SHP77 treated with DMSO at 0.1 percent for 48 hours (cell line): ENCODE measurements around the gene C16orf89.

Experiments used
- DNase-seq: peaks from one replicate; lab custom pipeline; 2025; lab: John Stamatoyannopoulos, UW

Gene C16orf89

GRCh38 chr16:5003828-5004227 is 61.9 kb downstream of the C16orf89 start:
- no peak for DNase-seq

DNA sequence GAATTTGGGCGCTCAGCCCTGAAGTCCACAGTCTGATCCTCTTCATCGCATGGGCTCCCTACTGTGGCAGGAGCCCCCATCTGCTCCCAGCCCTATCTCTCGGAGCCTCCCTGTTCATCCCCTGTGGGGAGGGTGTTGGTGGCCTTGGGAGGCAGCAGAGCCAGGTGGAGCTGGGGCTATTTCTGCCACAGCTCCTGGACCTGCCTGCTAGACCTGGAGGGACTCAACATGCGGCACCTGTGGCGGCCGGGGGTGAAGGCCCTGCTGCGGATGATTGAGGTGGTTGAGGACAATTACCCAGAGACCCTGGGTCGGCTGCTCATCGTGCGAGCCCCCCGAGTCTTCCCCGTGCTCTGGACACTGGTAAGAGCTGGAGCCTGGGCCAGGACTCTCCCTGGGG is 62.5 kb downstream of the C16orf89 start:
- DNase-seq: no peak

GRCh38 chr16:5002699-5003143 is 63.0 kb downstream of the C16orf89 start:
- DNase-seq: no peak

- no peak for DNase-seq
Observed at GRCh38 chr16:5001986-5002385, 63.8 kb downstream of the C16orf89 start.

DNA sequence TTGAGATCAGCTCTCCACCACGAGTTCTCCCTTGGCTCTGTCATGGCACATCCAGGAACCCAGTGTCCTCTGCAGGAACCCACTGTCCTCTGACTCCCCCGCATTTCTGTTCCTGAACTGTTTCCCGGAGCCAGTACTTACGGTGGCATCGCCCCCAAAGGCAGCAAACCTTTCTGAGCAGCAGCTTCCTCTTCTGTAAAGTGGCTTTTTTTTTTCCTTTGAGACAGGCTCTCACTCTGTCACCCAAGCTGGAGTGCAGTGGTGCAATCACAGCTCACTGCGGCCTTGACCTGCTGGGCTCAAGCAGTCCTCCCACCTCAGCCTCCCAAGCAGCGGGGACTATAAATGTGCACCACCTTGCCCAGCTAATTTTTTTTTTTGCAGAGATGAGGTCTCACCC is 64.2 kb downstream of the C16orf89 start:
- DNase-seq: no peak

DNA sequence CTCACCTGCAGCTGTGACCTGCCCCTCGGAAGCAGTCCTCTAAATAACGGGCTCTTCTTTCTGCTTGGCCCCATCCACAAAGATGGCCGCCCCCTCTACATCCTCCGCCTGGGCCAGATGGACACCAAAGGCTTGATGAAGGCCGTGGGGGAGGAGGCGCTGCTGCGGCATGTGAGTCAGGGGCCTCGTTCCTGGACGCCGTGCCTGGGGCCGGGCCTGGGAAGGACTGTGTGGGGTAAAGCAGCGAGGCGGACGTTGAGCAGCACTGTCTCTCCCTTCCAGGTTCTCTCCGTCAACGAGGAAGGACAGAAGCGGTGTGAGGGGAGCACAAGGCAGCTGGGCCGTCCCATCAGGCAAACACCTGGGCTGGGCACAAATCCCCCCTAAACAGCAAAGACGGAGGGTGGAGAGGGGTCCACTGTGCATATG is 65.2 kb downstream of the C16orf89 start:
- no peak for DNase-seq

DNA sequence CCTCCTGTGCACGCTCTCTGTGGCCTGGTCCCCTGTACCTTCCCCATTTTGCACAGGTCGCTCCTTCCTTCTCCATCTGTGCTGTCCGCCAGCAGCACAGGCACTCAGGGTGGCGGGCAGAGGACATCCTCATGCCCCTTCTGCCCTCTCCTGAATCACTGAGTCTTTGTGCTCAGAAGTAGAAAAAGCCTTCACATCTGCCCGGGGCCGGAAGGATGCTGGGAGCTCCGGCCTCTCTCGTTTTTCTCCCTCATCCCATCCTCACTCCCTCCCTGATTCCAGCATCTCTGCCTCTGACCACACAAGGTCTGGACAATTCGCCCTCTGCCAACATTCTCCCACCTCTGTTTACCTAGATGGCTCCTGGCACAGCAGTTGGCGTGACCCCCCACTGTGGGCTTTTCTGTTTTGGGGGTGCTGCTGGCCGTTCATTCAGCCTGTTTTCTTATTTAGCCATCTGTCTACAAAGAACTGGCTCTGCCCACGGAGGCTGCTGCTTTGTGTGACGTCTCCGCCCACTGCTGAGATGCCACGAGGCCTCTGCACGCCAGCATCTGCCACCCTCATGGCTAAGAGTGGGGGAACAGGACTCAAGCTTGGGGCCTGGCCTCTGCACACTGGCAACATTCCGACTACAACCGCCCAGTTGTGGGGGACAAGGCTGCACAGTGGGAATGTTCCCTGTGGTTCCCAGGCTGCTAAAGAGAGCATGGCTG is 70.9 kb downstream of the C16orf89 start:
- no peak for DNase-seq
